ENCODE data around the gene CDRT15L2.
"Not testable (repeated sequence)": the region's sequence is repeated elsewhere in the genome, so short reads cannot be mapped to it uniquely, and the experiment has no call there.

DNA sequence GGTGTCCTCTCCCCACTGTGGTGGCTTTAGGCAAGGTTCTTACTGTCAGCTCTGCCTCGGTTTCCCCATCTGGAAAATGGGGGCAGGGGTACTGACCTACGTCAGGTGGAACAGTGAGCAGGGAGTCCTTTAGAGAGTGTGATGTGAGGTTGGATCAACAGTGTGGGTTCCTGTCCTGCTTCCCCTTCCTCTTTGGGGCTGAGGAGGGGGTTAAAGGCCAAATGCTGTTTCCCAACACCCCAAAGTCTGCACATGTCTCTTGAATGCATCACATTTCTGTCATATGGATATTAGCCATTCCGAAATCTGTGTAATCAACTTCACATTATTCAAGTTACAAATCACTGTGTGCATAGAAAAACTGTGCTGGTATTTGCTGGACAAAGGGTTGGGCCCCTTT lies 35.9 kb downstream of the CDRT15L2 start:
- not testable (repeated sequence) for TF ChIP-seq POLR2A, POLR2AphosphoS5, EP300 (IDR thresholded peaks at IDR 0.05)
- TF ChIP-seq, protein P1, sequence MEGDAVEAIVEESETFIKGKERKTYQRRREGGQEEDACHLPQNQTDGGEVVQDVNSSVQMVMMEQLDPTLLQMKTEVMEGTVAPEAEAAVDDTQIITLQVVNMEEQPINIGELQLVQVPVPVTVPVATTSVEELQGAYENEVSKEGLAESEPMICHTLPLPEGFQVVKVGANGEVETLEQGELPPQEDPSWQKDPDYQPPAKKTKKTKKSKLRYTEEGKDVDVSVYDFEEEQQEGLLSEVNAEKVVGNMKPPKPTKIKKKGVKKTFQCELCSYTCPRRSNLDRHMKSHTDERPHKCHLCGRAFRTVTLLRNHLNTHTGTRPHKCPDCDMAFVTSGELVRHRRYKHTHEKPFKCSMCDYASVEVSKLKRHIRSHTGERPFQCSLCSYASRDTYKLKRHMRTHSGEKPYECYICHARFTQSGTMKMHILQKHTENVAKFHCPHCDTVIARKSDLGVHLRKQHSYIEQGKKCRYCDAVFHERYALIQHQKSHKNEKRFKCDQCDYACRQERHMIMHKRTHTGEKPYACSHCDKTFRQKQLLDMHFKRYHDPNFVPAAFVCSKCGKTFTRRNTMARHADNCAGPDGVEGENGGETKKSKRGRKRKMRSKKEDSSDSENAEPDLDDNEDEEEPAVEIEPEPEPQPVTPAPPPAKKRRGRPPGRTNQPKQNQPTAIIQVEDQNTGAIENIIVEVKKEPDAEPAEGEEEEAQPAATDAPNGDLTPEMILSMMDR (IDR thresholded peaks at IDR 0.05) = not testable (repeated sequence)

All from stomach (tissue), 4 donors.